D341Med (cell line): ENCODE measurements around the gene SPTLC3.

Source experiments
- DNase-seq: peaks from one replicate; pipeline ENCODE4 v3.0.0; 2012; ENCODE audit warnings: low spot score

SPTLC3 gene

DNA sequence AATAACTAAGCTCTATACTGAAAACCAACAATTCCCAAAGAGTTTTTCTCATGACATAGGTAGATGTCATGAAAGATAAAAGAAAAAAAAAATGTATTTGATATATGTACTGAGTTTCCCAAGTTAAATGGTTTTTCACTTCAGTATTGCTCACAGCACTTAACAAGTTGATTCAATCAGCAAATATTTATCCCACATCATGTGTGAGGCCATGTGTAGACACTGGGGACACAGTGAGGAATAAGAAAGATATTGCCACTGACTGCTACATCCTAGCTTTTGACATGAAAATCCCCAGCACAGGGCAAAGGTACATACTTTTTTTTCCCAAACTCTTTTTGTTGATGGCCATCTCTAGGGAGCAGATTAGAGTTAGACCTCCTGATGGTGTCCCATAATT lies 25.3 kb downstream of the SPTLC3 start:
- no peak for DNase-seq

DNA sequence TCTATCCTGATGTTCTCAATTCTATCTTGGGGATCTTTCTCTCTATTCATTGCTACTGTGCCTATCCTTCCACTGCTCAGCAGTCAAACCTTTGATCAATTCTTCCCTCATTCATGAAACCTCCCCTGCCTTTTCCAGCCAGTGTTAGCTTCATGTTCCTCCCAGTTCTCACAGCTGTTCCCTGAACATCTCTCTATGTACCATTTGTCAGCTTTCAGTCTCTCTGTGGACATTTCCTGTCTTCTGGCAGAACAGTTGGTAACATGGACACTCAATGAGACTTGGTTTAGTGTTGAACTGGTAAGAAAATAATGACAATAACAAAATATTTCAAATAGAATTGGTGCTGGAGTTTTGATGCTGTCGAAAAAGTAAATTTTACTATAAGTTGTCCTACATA lies 26.2 kb downstream of the SPTLC3 start:
- no peak for DNase-seq

DNA sequence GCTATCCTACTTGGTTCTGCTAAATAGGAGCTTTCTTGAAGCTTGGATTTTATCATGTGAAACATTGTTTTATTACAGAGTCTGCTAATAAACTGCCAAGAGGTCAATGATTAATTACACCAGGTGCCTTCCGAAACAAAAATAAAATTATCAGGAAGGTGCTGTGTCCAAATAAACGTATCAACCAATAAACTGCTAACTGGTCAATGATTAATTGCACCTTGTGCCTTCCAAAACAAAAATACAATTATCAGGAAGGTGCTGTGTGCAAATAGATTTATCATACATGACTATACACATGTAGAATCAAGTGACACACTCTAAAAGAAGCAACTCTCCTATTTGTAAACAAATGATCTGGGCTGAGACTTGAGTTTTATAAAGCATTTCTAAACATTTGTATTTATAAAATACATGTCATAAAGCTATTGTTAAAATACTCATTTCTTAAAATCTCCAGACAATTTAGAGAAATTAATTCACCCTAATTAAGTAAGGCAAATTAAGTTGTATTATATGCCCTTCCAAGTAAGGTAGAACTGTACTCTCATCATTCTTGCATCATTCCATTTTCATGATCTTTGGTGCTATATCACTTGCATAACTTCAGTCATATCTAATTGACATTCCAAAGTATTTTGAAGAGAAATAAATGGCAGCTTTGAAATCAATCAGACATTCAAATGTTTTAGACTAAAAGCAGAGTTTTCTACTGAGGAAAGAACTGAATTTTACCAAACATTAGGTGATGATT lies 26.8 kb downstream of the SPTLC3 start:
- no peak for DNase-seq

DNA sequence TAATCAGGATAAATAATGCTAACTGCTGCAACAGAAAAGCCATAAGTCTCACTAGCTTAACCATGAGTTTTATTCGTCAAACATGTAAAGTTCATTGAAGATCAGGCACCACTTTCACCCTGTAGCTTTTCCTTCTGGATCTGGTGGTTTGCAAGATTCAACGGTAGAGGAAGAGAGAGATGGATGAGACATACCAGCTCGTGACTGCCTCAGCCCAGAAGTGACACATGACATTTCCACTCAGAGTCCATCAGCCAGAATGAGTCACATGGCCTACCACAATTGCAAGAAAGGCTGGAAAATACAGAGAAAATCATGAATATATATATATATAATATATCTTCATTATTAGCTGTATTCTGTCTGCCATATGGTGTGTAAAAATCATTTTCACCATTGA lies 29.0 kb downstream of the SPTLC3 start:
- DNase-seq: no peak

DNA sequence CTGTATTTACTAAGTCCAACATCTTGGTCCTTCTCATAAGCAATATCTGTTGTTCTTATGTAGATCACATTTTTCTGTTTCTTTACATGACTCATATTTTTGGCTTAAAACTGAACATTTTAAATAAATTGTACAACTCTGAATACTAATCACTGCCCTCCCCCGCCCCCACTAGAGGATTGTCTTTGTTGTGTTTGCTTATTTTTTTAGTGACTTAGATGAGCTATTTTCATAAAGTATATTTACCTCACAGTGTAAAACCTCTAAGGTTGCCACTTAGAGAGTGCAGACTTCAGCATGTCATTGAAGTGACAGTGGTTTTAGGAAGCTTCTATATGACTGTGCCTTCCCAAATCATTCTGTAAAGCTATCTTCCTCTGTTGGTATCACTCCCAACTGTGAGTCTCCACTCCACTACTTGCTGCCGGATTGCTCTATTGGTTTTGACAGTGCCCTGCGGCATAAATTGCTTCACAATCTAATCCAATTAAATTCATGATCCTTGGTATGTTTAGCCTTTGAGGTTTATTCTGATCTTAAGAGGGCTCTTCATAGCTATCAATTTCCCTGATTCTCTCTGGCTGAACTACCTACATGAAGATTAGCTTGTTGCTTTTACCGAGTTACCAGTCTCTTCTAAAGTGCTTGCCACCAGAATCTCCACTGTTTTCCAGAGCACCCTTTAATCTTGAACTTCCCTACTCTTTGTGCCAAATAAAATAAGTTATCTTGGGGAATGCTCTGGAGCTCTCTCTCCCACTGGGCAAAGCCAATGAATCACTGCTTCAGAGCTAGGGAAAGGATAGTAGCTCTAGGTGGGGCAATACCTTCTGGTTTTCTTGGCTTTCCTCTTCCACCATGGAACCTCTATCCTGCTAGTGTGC lies 33.0 kb downstream of the SPTLC3 start:
- no peak for DNase-seq

DNA sequence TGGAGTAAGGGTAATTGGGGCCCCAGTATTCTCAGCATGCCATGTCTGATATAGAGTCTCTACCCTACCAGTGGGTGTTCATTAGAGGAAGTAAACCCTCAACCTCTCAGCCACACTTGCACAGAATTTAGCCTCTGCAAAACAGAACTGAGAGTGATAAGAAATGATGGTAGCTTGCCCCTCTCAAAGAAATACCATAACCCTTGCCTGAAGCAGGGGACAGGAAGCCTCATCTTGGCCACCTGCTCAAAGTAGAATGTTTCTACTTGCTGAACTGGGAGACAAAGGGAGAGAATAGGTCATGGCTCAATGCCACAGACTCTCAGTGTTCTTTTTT lies 33.7 kb downstream of the SPTLC3 start:
- DNase-seq: no peak

DNA sequence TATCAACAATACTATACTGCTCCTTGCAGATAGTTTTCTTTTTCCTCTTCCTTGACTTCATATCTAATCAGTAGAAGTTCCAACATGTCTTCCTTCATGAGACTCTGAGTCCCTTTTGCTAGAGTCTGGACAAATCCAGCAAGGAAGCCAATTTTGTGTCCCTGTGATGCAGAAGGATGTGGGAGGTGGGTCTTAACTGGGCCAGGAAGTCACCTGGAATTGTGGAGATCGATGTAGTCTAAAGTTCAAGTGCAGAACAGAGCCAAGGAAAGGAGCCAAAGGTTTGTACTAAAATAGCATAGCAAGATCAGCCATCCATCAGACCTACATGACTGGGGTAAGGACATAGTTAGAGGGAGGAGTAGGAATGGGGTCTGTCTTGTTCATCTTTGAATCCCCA lies 37.6 kb downstream of the SPTLC3 start:
- DNase-seq: no peak

DNA sequence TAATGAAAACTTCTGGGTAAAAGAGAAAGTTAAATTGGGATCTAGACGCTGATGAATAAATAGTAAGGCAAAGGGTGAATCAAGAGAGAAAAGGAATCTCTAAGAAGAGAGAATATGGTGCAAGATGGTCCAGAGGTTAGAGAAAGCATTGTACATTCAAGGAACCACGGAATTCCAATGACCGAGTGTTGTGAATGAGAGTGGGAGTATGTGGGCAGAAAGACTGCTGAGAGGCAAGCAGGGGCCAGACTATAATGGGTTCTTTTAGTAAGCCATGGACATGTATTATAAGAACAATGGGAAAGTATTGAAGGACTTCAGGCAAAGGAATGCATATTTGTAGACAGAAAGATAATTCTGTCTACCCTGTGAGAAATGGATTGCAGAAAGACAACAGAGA lies 45.2 kb downstream of the SPTLC3 start:
- DNase-seq: no peak

DNA sequence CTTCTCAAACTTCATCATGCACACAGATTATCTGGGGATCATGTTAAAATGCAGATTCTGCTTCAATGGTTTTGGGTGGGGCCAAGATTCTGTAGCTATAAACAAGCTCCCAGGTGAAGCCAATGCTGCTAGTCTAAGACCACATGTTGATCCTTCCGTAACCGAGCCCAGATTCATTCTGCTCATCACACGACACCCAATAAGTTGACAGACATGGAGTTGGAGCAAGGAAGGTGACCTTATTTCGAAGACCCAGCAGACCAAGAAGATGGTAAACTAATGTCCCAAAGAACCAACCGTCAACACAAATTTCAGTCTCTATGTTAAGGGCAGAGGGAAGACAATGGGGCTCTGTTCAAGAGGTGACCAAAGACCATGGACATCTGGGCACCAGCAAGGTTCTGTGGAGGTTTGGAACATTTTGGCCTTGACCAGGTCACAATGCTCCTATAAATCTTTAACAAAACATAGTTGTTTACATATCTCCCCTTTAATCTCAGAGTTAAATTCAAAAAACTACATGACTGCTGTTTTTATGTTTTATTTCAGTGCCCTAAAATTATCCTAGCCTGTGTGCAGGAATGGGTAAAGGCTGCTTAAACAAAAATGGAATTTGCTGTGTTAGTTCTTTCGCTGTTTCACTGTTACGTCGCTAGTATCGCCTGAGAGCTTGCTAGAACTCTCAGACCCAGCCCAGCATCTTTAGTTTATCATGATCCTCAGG lies 50.1 kb downstream of the SPTLC3 start:
- DNase-seq: no peak

DNA sequence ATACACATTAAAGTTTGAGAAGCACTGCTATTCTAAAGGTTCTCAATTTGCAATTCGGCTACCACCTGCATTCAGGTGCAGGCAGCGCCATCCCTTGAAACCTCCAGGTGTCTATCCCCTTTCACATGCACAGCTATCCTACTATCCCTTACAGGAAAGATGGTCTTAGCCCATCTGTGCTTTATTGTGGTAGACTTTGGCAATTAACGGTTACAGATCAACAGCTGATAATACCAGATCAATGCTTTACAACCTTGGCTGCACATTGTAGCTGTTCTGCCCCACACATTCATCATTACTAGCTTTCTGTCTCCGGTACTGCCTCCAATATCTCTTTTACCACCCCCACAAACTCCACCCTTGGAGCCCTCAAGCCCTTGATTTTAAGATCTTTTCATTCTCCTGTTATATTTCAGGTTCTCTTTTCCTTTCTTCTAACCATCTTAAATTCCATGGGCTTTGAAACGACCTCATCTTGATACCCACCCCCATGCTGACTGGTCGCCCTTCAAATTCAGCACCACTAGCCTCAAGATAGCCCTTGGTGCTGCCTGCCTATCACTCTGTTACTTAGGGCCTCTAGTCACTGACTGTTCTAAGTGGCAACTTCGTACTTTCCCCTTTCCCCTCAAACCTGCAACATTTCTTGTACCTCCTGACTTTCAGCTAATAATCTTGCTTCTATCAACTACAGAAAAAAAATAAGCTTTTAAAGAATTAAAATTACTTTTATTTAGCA lies 50.8 kb downstream of the SPTLC3 start:
- no peak for DNase-seq

DNA sequence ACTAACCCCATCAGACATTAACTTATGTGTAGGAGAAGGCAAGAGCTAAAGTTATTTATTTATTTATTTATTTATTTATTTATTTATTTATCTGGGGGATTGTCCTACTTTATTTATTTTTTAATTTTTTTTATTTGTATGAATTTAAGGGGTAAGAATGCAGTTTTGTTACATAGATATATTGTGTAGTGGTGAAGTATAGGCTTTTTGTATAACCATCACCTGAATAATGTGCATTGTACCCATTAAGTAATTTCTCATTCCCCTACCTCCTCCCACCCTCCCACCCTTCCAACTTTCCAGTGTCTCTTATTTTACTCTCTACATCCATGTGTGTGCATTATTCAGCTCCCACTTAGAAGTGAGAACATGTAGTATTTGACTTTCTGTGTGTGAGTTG lies 51.6 kb downstream of the SPTLC3 start:
- no peak for DNase-seq

DNA sequence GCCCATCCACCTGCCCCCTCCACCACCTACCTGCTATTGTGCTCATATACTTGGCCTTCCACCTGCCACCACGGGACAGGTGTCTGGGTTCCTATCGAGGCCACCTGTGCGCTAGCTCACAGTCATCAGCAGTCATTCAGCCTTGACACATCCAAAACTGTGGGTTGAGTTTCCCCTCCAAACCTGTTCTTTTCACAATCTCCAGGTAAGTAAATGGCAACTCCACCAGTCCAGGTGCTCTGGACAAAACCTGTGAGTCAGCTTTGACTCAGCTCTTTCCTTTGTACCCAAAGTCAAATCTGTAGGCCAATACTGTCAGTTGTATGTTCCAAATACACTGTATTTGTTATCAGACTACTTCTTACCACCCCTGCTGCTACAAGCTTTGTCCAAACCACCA lies 52.6 kb downstream of the SPTLC3 start:
- no peak for DNase-seq

DNA sequence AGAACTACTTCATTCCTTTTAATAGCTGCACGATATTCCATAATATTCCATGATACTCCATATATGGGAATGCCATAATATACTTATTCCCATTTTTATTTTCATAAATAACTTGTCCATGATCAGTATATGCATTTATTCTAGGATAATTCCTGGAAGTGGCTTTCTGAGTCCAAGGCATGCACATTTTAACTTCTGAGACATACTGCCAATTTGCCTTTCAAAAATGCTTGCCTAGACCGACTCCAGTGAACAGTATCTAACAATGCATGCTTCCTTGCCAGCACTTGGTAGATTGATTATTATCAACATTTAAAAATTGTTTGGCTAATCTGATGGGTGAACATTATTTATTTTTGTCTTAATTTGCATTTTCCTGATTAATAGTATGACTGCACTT lies 54.0 kb downstream of the SPTLC3 start:
- no peak for DNase-seq

DNA sequence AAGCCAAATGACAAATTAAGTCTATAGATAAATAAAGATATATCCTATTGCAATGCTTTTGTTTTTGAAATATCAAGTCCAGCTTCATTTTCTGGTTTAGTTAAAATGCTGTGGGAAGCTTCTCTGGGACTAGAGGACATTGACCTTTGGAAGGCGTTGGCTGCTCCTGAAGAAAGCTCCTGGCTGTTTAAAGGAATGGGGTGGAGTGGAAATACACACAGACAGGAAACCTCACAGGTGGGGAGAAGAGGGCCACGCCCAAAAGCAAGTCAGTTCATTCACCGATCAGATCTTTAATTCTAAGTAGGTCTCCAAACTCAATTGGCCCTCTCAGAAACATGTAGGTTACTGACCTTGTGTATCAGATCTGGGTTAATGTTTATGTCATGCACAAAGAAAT lies 59.6 kb downstream of the SPTLC3 start:
- no peak for DNase-seq

DNA sequence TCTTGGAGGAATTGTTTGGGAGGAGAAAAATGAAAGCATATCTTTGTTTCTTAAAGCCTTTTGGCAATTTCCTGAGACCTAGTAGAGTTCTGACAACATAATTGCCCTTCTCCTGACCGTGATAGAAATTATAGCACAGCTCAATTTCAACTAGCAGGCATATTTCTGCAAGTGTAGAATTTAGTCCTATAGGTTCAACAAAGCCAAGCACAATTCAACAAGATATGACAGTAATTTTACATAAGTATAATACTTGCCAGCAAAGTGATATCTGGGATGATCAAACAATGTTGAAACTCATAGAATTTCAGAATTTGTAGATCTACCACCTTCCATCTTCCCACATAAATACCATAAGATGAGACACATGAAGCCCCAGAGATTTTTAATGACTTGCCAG lies 73.1 kb downstream of the SPTLC3 start:
- DNase-seq: no peak

DNA sequence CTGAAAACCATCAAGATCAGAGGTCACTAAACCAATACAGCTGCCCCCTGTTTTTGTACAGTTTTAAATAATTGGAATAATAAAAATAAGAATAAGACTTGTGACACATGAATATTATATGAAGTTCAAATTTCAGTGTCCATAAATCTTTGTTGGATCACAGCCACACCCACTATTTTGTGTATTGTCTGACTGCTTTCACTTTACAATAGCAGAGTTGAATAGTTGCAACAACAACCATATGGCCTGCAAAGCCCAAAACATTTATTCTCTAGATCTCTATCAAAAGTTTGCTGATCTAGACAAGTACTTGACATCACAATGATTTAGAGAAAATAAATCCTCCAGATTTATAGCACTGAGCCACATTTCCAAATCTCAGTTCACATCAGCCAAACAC lies 73.6 kb downstream of the SPTLC3 start:
- no peak for DNase-seq

DNA sequence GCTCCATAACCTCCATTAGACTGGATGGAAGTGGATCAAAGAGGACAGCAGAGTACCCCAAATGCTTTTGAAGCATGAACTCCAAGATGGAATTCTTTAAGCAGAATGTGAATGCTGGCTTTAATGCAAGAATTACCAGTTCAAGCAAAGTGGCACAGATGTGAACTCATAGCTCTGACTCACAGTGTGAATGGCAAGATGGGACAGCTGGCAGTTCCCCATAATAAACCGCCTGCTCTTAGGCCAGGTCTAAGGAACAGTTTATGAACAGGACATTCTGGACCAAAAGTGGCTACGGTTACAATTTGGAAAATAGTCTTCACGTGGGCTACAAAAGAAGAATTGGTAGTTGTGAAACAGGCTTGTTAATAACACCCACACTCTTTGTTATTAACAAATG lies 76.5 kb downstream of the SPTLC3 start:
- no peak for DNase-seq

DNA sequence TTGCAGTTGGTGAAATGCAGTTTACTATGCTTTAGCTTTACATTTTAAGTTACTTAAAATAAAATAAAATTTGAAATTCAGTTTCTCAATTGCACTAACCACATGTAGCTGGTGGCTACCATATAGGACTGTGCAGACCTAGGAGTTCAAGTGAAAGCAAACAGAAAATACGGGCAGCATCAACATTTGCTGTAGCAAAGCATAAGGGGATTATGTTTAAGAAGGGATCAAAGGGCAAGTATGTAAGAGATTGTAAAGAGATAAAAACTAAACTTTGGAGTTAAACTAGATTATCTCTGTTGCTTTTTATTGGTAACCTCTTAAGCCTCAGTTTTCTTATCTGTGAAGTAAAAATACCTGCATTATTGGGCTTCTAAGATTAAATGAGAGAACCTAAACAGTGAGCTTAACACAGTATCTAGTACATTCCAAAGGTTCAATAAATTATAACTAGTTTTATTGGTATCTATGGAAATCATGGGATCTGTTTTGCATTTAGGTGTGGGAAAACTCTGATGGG lies 81.2 kb downstream of the SPTLC3 start:
- DNase-seq: no peak

DNA sequence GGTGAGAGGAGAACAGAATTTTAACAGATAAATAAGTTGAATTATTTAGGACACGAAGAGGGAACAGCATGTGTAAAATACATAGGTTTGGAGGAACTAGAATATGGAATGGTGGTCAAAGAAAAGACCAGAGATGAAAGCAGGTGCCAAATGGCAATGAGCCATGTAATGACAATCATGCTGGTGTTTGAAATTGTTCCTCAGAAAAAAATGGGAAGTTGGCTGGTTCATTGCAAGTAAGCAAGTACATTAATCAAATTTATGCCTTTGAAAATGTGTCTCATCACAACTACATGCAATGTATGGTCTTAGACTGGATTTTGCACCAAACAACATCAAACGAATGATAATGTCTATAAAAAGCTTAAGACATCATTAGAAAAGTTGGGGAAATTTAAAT lies 83.3 kb downstream of the SPTLC3 start:
- DNase-seq: no peak

DNA sequence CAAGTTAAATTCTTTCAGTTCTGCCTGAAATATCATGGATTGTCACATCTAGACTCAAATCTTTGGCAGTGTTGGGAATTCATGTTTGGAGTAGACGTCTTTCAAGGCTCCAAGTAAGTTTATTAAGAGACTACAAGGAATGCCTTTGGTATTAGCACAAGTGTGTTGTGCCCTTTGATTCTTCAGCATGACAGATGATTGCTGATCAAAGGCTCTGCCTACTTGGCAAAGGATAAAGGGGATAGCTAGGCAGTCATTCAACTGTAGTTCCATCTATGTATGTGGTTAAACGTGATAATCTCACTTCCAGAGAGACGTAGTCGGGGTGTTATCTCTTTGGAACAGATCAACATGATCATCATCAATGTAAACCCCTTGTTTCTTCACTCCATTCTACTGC lies 86.2 kb downstream of the SPTLC3 start:
- no peak for DNase-seq

DNA sequence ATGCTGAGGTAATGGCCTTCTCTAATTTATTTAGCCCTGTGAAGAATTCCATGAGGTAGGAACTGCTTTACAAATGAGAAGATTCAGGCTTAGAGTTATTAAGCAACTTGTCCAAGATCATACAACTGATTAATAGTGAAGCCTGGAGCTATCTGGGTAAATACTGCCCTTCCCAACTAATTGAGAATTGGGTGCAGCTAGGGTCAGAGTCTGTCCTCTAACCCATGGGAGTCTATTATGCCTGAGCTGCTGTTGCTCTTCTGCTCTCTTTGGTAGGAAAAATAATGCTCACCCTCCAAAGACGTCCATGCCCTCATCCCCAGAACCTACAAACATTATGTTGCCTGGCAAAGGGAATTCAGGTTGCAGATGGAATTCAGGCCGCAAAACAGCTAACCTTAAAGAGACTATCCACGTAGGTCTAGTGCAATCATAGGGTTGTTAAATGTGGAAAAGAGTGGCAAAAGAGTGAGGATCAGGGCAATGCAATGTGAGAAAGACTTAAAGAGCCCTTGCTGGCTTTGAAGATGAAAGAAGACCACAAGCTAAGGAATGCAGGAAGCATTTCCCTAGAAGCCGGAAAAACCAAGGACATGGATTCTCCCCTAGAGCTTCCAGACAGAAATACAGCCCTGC lies 90.1 kb downstream of the SPTLC3 start:
- no peak for DNase-seq

DNA sequence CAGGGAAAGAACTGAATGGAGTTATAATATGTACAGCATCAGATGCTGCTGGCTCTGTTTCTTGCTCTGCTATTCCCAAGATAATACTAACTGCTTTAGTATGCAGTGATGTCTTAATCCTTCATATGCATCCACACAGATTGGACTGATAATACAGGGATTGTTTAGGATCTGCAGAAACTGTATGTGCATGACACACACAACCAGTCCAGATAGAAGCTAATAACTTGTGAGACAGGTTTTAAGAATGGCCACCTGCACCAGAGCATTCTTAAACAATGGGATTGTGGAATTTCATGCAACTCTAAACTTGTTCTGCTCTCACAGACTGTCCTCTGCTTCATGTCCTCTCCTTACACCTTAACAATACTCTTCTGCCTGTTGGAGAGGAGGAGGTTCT lies 90.9 kb downstream of the SPTLC3 start:
- no peak for DNase-seq
